ENCODE results near the gene RHOG. TPM values are rescaled to one million over a fixed set of nuclear protein-coding genes. Genes with fewer than 3 reads are reported as not detected.

The RHOG gene
- total and polyA plus RNA-seq, 5 donors from 2014 or later, result 173 to 276 (median 234) TPM

DNA sequence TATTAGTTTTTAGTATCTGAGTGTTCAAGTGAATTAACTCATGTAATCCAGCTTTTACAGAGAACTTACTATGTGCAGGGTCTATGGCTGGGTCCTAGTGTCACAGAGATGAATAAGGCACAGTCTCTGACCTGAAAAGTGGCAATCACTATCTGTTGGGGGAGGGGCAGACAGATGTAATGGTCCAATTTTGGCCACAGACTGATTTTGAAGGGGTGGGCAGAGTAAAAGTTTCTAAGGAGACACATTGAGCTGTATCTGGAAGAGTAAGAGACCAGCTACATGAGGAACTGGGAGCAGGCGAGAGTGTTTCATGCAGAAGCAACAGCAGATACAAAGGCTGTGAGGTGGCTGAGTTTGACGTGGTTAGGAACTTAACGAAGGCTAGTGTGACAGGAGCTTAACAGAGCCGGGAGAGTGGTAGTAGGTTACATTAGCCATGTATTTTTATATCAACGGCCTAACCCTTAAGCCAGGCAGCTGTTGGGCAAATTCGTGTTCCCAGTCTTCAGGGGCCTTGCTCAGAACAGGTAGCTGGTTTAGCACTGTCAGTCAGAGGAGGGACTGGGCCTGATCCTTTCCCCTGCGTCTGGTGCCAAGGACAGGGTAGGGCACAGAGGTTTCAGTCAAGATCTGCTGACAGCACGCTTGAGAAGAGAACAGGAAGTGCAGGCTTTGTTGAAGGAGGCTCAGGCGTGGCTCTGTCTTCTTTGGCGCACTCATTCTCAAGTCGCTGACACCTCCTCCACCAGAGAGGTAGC lies 13.3 kb upstream of the RHOG start:
- Mint-ChIP-seq H3K27ac (peak overlapping the region; percentile 99 to 100 (median 100)), H3K4me1 (peaks cover 38 to 63% (median 51%) of the 10 kb centered on the region in 4 donors), H3K4me3 (peak overlapping the region; percentile 91 to 94 (median 92)), H3K36me3 (no peaks in the 10 kb centered on the region), H3K27me3 (no peaks in the 10 kb centered on the region), H3K9me3 (peaks cover 0 to 1% (median 0%) of the 10 kb centered on the region in 7 donors)
- peak; percentile 58 to 95 (median 83) for DNase-seq
- H3K4me1 ChIP-seq (ENCODE audit: control insufficient read depth, insufficient read depth, low read length, poor library complexity, severe bottlenecking), result peaks cover 60% of the 10 kb centered on the region
- H3K27ac ChIP-seq (ENCODE audit: insufficient read depth, low read length, poor library complexity, severe bottlenecking), result peak overlapping the region; percentile 98
- H3K27me3 ChIP-seq (ENCODE audit: control insufficient read depth, insufficient read depth, low read length), result no peaks in the 10 kb centered on the region
- H3K9me3 ChIP-seq (ENCODE audit: control insufficient read depth in 2 of 2, low read length in 2 of 2), result no peaks in the 10 kb centered on the region
- peak overlapping the region; percentile 73 for H3K4me3 ChIP-seq (ENCODE audit: low read depth, low read length)
- peak; percentile 63 to 69 for ATAC-seq (ENCODE audit: low read depth in 2 of 2)
- no peaks in the 10 kb centered on the region for H3K36me3 ChIP-seq (ENCODE audit: control insufficient read depth, insufficient read depth, low read length)

DNA sequence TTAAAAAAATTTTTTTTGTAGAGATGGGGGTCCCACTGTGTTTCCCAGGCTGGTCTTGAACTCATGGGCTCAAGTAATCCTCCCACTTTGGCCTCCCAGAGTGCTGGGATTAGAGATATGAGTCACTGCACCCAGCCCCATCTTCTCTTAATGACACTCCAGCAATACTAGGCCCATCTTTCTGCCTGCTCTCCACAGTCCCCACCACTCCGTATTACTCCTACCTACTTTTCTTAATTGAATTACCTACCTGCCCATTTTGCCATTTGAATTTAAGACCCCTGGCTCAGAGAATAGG lies 12.7 kb upstream of the RHOG start:
- H3K4me3 Mint-ChIP-seq, result peak overlapping the region in 3 of 4 donors; percentile 92 to 94 (median 92)
- peaks cover 34 to 63% (median 47%) of the 10 kb centered on the region in 4 donors for H3K4me1 Mint-ChIP-seq
- H3K9me3 ChIP-seq (ENCODE audit: control insufficient read depth in 2 of 2, low read length in 2 of 2), result no peaks in the 10 kb centered on the region

DNA sequence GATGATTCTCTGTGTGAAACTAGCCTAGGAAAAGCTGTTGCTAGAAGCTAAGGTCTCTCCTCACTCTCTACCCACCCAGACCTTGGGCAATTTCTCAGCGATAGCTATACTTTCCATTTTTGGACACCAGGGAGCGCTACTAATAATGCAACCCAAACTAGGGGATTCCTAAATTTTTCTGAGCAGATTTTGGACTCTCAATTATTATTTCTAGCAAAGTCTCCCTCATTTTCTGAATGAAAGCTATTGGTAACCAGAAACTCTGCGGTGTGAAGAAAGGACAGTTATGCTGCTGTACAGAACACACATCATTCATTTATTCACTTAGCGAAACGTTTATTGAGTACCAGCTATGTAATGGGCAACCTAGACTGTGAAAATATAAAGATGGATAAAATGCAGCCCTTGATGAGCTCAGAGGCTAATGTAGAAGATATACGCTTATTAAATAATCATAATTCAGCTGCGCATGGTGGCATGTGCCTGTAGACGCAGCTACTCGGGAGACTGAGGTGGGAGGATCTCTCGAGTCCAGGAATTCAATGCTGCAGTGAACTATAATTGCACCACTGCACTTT lies 8.6 kb upstream of the RHOG start:
- H3K27me3 ChIP-seq (ENCODE audit: control insufficient read depth, insufficient read depth, low read length), result no peaks in the 10 kb centered on the region
- peak; percentile 30 to 70 (median 67) for DNase-seq
- H3K36me3 ChIP-seq (ENCODE audit: control insufficient read depth, insufficient read depth, low read length), result no peaks in the 10 kb centered on the region
- H3K4me3 Mint-ChIP-seq, result peak overlapping the region in 2 of 4 donors; percentile 53 to 70
- no peak overlapping the region for H3K27ac ChIP-seq (ENCODE audit: insufficient read depth, low read length, poor library complexity, severe bottlenecking)
- H3K4me1 Mint-ChIP-seq, result peaks cover 14 to 45% (median 27%) of the 10 kb centered on the region in 4 donors
- H3K9me3 ChIP-seq (ENCODE audit: control insufficient read depth in 2 of 2, low read length in 2 of 2), result no peaks in the 10 kb centered on the region
- peak; percentile 62 to 72 for ATAC-seq (ENCODE audit: low read depth in 2 of 2)
- no peaks in the 10 kb centered on the region for H3K36me3 Mint-ChIP-seq
- no peak overlapping the region for H3K27ac Mint-ChIP-seq
- no peaks in the 10 kb centered on the region for H3K9me3 Mint-ChIP-seq
- peaks cover 27% of the 10 kb centered on the region for H3K4me1 ChIP-seq (ENCODE audit: control insufficient read depth, insufficient read depth, low read length, poor library complexity, severe bottlenecking)
- no peaks in the 10 kb centered on the region for H3K27me3 Mint-ChIP-seq
- no peak overlapping the region for H3K4me3 ChIP-seq (ENCODE audit: low read depth, low read length)

More for the DNA sequence above, 12.7 kb upstream of the RHOG start:
- Histone ChIP-seq H3K27ac (ENCODE audit: insufficient read depth, low read length, poor library complexity, severe bottlenecking) (peak overlapping the region; percentile 98), H3K36me3 (ENCODE audit: control insufficient read depth, insufficient read depth, low read length) (no peaks in the 10 kb centered on the region), H3K4me1 (ENCODE audit: control insufficient read depth, insufficient read depth, low read length, poor library complexity, severe bottlenecking) (peaks cover 55% of the 10 kb centered on the region), H3K4me3 (ENCODE audit: low read depth, low read length) (peak overlapping the region; percentile 73), H3K27me3 (ENCODE audit: control insufficient read depth, insufficient read depth, low read length) (no peaks in the 10 kb centered on the region)
- DNase-seq, result no peak
- H3K36me3 Mint-ChIP-seq, result no peaks in the 10 kb centered on the region
- peaks cover 0 to 1% (median 0%) of the 10 kb centered on the region in 7 donors for H3K9me3 Mint-ChIP-seq
- peak overlapping the region; percentile 99 to 100 (median 100) for H3K27ac Mint-ChIP-seq
- no peaks in the 10 kb centered on the region for H3K27me3 Mint-ChIP-seq
- no peak for ATAC-seq (ENCODE audit: low read depth in 2 of 2)

DNA sequence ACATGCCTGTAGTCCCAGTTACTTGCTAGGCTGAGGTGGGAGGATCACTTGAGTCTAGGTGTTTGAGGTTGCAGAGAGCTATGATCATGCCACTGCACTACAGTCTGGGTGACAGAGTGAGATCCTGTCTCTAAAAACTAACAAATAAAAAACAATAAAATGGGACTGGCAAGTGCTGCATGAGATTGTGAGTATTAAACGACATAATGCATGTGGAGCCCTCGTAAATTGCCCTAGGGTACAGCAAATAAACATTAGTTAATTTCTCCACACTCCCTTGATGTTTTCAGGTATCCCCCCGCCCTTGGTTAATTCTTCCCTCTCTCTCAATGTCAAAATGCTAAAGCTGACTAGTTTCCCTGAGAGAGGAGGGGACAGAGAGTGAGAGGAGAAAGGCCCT lies 4.9 kb upstream of the RHOG start:
- H3K27ac Mint-ChIP-seq, result peak overlapping the region in 1 of 3 donors; percentile 76
- H3K9me3 Mint-ChIP-seq, result no peaks in the 10 kb centered on the region
- H3K27ac ChIP-seq (ENCODE audit: insufficient read depth, low read length, poor library complexity, severe bottlenecking), result no peak overlapping the region
- H3K4me3 Mint-ChIP-seq, result peak overlapping the region in 1 of 4 donors; percentile 7
- H3K9me3 ChIP-seq (ENCODE audit: control insufficient read depth in 2 of 2, low read length in 2 of 2), result no peaks in the 10 kb centered on the region
- peaks cover 14% of the 10 kb centered on the region for H3K4me1 ChIP-seq (ENCODE audit: control insufficient read depth, insufficient read depth, low read length, poor library complexity, severe bottlenecking)
- peaks cover 6 to 34% (median 14%) of the 10 kb centered on the region in 4 donors for H3K4me1 Mint-ChIP-seq
- ATAC-seq (ENCODE audit: low read depth in 2 of 2) (no peak), DNase-seq (no peak)
- H3K36me3 Mint-ChIP-seq, result no peaks in the 10 kb centered on the region
- no peak overlapping the region for H3K4me3 ChIP-seq (ENCODE audit: low read depth, low read length)
- H3K27me3 Mint-ChIP-seq, result peaks cover 8% of the 10 kb centered on the region
- H3K36me3 ChIP-seq (ENCODE audit: control insufficient read depth, insufficient read depth, low read length), result no peaks in the 10 kb centered on the region
- H3K27me3 ChIP-seq (ENCODE audit: control insufficient read depth, insufficient read depth, low read length), result no peaks in the 10 kb centered on the region

DNA sequence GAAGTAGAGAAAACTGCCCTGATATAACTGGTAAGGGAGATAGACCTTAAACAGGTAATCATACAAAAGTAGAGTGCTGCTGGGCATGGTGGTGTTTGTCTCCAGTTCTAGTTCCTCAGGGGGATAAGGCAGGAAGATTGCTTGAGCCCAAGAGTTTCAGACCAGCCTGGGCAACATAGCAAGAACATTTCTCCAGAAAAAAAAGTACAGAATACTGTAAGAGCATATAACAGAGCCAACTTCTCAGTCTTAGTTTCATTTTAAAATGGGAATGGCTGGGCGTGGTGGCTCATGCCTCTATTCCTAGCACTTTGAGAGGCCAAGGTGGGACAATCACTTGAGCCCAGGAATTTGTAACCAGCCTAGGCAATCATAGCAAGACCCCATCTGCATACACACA lies 4.5 kb upstream of the RHOG start:
- Histone ChIP-seq H3K9me3 (ENCODE audit: control insufficient read depth in 2 of 2, low read length in 2 of 2) (no peaks in the 10 kb centered on the region), H3K4me3 (ENCODE audit: low read depth, low read length) (no peak overlapping the region), H3K4me1 (ENCODE audit: control insufficient read depth, insufficient read depth, low read length, poor library complexity, severe bottlenecking) (peaks cover 14% of the 10 kb centered on the region), H3K36me3 (ENCODE audit: control insufficient read depth, insufficient read depth, low read length) (no peaks in the 10 kb centered on the region), H3K27ac (ENCODE audit: insufficient read depth, low read length, poor library complexity, severe bottlenecking) (no peak overlapping the region), H3K27me3 (ENCODE audit: control insufficient read depth, insufficient read depth, low read length) (no peaks in the 10 kb centered on the region)
- H3K9me3 Mint-ChIP-seq, result no peaks in the 10 kb centered on the region
- peak overlapping the region in 2 of 4 donors; percentile 29 to 36 for H3K4me3 Mint-ChIP-seq
- H3K4me1 Mint-ChIP-seq, result peaks cover 6 to 34% (median 14%) of the 10 kb centered on the region in 4 donors
- H3K27ac Mint-ChIP-seq, result peak overlapping the region in 2 of 3 donors; percentile 37 to 76
- peaks cover 8% of the 10 kb centered on the region for H3K27me3 Mint-ChIP-seq
- H3K36me3 Mint-ChIP-seq, result no peaks in the 10 kb centered on the region
- no peak for DNase-seq
- ATAC-seq (ENCODE audit: low read depth in 2 of 2), result no peak

DNA sequence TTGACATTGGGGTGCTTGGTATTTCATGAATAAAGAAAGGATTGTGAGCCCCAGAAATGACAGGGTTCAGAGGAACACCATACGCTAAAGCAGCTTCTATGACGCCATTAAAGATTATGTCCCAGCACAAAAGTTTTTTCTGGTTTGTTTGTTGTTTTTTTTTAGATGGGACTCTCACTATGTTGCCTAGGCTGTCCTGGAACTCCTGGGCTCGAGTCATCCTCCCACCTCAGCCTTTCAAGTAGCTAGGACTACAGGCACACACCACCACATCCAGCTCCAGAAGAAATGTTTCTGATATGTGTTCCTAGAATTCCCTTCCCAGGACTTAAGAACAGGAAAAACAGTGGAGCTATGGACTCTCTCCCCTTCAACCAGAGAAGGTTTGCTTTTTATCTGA lies 2.6 kb upstream of the RHOG start:
- ATAC-seq (ENCODE audit: low read depth in 2 of 2) (no peak), DNase-seq (no peak)
- Mint-ChIP-seq H3K4me1 (peaks cover 7 to 34% (median 18%) of the 10 kb centered on the region in 4 donors), H3K27ac (peak overlapping the region; percentile 33 to 98 (median 85)), H3K27me3 (peaks cover 13% of the 10 kb centered on the region), H3K36me3 (peaks cover 10% of the 10 kb centered on the region), H3K9me3 (peaks cover 0 to 4% (median 0%) of the 10 kb centered on the region in 7 donors), H3K4me3 (peak overlapping the region in 1 of 4 donors; percentile 40)
- Histone ChIP-seq H3K4me3 (ENCODE audit: low read depth, low read length) (no peak overlapping the region), H3K9me3 (ENCODE audit: control insufficient read depth in 2 of 2, low read length in 2 of 2) (no peaks in the 10 kb centered on the region), H3K4me1 (ENCODE audit: control insufficient read depth, insufficient read depth, low read length, poor library complexity, severe bottlenecking) (peaks cover 24% of the 10 kb centered on the region), H3K27me3 (ENCODE audit: control insufficient read depth, insufficient read depth, low read length) (no peaks in the 10 kb centered on the region), H3K36me3 (ENCODE audit: control insufficient read depth, insufficient read depth, low read length) (peaks cover 2% of the 10 kb centered on the region), H3K27ac (ENCODE audit: insufficient read depth, low read length, poor library complexity, severe bottlenecking) (no peak overlapping the region)

DNA sequence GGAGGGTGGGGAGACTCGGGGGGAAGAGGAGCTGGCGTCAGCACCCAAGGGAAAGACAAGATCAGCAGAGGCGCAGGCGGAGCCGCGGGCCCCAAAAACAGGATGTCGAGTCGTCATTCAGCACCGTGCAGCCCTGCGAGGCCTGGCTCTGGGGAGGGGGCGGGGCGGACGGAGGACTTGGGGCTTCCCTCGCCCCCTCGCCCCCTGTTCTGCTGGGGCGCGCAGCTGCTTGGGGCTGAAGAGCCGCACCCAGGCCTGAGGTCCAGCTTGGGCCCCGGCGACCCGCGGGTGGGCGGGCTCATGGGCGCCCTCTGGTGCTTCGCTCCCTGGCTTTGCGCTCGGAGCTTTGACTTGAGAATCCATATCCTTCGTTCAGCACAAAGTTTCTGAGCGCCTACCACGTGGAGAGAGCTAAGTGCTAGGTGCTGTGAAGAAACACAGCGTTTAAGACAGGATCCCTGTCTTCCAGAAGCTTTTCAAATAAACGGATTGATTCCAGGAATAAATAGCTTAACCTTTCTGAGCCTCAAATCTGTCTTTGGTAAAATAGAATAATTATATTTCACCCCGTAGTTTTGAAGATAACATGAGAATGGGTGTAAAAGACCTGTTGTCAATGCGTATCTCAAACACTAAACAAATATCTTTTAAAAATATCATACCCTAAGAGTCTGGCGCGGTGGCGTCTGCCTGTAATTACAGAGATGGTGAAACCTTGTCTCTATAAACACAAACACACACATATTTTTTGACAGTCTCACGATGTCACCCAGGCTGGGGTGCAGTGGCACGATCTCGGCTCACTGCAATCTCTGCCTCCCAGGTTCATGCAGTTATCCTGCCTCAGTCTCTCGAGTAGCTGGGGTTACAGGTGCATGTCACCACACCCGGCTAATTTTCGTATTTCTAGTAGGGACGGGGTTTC lies 929 bp upstream of the RHOG start:
- no peaks in the 10 kb centered on the region for H3K9me3 ChIP-seq (ENCODE audit: control insufficient read depth in 2 of 2, low read length in 2 of 2)
- Mint-ChIP-seq H3K36me3 (peaks cover 14% of the 10 kb centered on the region), H3K27ac (peak overlapping the region; percentile 94 to 99 (median 98)), H3K4me3 (peak overlapping the region; percentile 91 to 98 (median 95)), H3K9me3 (peaks cover 0 to 4% (median 0%) of the 10 kb centered on the region in 7 donors), H3K27me3 (peaks cover 13% of the 10 kb centered on the region), H3K4me1 (peaks cover 15 to 49% (median 27%) of the 10 kb centered on the region in 4 donors)
- peak overlapping the region; percentile 72 for H3K4me3 ChIP-seq (ENCODE audit: low read depth, low read length)
- peaks cover 4% of the 10 kb centered on the region for H3K36me3 ChIP-seq (ENCODE audit: control insufficient read depth, insufficient read depth, low read length)
- ATAC-seq (ENCODE audit: low read depth in 2 of 2), result peak; percentile 81 to 83
- peaks cover 40% of the 10 kb centered on the region for H3K4me1 ChIP-seq (ENCODE audit: control insufficient read depth, insufficient read depth, low read length, poor library complexity, severe bottlenecking)
- DNase-seq, result peak; percentile 93 to 96 (median 96)
- H3K27ac ChIP-seq (ENCODE audit: insufficient read depth, low read length, poor library complexity, severe bottlenecking), result peak overlapping the region; percentile 100
- no peaks in the 10 kb centered on the region for H3K27me3 ChIP-seq (ENCODE audit: control insufficient read depth, insufficient read depth, low read length)
